H9 (cell line): ENCODE results near the gene GNB1L. TPM values are rescaled to one million over a fixed set of nuclear protein-coding genes. Genes with fewer than 3 reads are reported as not detected.

Experiments used
- DNase-seq: peaks from one replicate; pipeline ENCODE4 v3.0.0-alpha.2; 2017
- H2AFZ ChIP-seq: one replicate; pipeline ENCODE4 v1.6.1; 2013; ENCODE audit warnings: mild to moderate bottlenecking, low read length, control low read depth, moderate library complexity
- H2AK5ac ChIP-seq: 2 replicates; pipeline ENCODE4 v1.6.1; 2013; ENCODE audit warnings: low read length, control low read depth, mixed read lengths; ENCODE audit not compliant: insufficient read length
- H2BK120ac ChIP-seq: one replicate; pipeline ENCODE4 v1.6.1; 2013; ENCODE audit warnings: low read depth, mild to moderate bottlenecking, low read length, control low read depth, inconsistent platforms; ENCODE audit not compliant: poor library complexity, severe bottlenecking
- H2BK12ac ChIP-seq: 2 replicates; pipeline ENCODE4 v1.6.1; 2013; ENCODE audit warnings: low read length, control low read depth, mixed read lengths, low read depth; ENCODE audit not compliant: insufficient read length
- H2BK15ac ChIP-seq: 2 replicates; pipeline ENCODE4 v1.6.1; 2013; ENCODE audit warnings: low read depth, low read length, control low read depth
- H2BK20ac ChIP-seq: one replicate; pipeline ENCODE4 v1.6.1; 2013; ENCODE audit warnings: low read depth, mild to moderate bottlenecking, low read length, control low read depth, inconsistent platforms; ENCODE audit not compliant: poor library complexity, severe bottlenecking
- H2BK5ac ChIP-seq: 2 replicates; pipeline ENCODE4 v1.6.1; 2013; ENCODE audit warnings: low read length, control low read depth, mixed read lengths; ENCODE audit not compliant: insufficient read length
- H3K14ac ChIP-seq: 2 replicates; pipeline ENCODE4 v1.6.1; 2013; ENCODE audit warnings: low read length, control low read depth; ENCODE audit not compliant: insufficient read depth
- H3K18ac ChIP-seq: 2 replicates; pipeline ENCODE4 v1.6.1; 2013; ENCODE audit warnings: low read depth, mild to moderate bottlenecking, mixed read lengths, low read length, control low read depth; ENCODE audit not compliant: insufficient read length
- H3K23ac ChIP-seq: 2 replicates; pipeline ENCODE4 v1.6.1; 2013; ENCODE audit warnings: low read length, control low read depth, mixed read lengths, low read depth; ENCODE audit not compliant: insufficient read length
- H3K23me2 ChIP-seq: 2 replicates; pipeline ENCODE4 v1.6.1; 2013; ENCODE audit warnings: low read depth, mild to moderate bottlenecking, mixed read lengths, low read length, control low read depth; ENCODE audit not compliant: insufficient read length, poor library complexity, severe bottlenecking
- H3K27ac ChIP-seq: 2 replicates; pipeline ENCODE4 v1.5.1; 2013; ENCODE audit warnings: low read length, control low read depth, mixed read lengths, low read depth; ENCODE audit not compliant: insufficient read length
- H3K27me3 ChIP-seq: 2 replicates; pipeline ENCODE4 v1.6.1; 2013; ENCODE audit warnings: low read length, control low read depth, inconsistent platforms; ENCODE audit not compliant: insufficient read depth
- H3K4ac ChIP-seq: 2 replicates; pipeline ENCODE4 v1.6.1; 2013; ENCODE audit warnings: low read depth, mild to moderate bottlenecking, control low read depth, inconsistent platforms, low read length, moderate library complexity
- H3K4me1 ChIP-seq: 2 replicates; pipeline ENCODE4 v1.6.1; 2013; ENCODE audit warnings: low read length, control low read depth, inconsistent platforms; ENCODE audit not compliant: insufficient read depth
- H3K4me2 ChIP-seq: 2 replicates; pipeline ENCODE4 v1.6.1; 2013; ENCODE audit warnings: low read length, control low read depth, mixed read lengths; ENCODE audit not compliant: insufficient read length, insufficient read depth
- H3K56ac ChIP-seq: 2 replicates; pipeline ENCODE4 v1.6.1; 2013; ENCODE audit warnings: low read depth, mild to moderate bottlenecking, mixed read lengths, low read length, control low read depth; ENCODE audit not compliant: insufficient read length
- H3K79me1 ChIP-seq: 2 replicates; pipeline ENCODE4 v1.6.1; 2013; ENCODE audit warnings: low read depth, mild to moderate bottlenecking, moderate library complexity, low read length, control low read depth, inconsistent platforms; ENCODE audit not compliant: insufficient read depth, poor library complexity, severe bottlenecking
- H3K79me2 ChIP-seq: 2 replicates; pipeline ENCODE4 v1.6.1; 2013; ENCODE audit warnings: low read length, control low read depth, inconsistent platforms; ENCODE audit not compliant: insufficient read depth
- H3K9ac ChIP-seq: 2 replicates; pipeline ENCODE4 v1.6.1; 2013; ENCODE audit warnings: low read length, control low read depth, mixed read lengths; ENCODE audit not compliant: insufficient read length; ENCODE audit errors: extremely low read depth
- H3K9me3 ChIP-seq: one replicate; pipeline ENCODE4 v1.6.1; 2013; ENCODE audit warnings: low read depth, low read length, inconsistent platforms; ENCODE audit not compliant: control insufficient read depth
- H3T11ph ChIP-seq: one replicate; pipeline ENCODE4 v1.6.1; 2013; ENCODE audit warnings: mild to moderate bottlenecking, low read length, control low read depth, inconsistent platforms
- H4K20me1 ChIP-seq: one replicate; pipeline ENCODE4 v1.6.1; 2013; ENCODE audit not compliant: control insufficient read depth, insufficient read length, insufficient read depth
- H4K5ac ChIP-seq: 2 replicates; pipeline ENCODE4 v1.6.1; 2013; ENCODE audit warnings: low read depth, mild to moderate bottlenecking, mixed read lengths, low read length, control low read depth; ENCODE audit not compliant: insufficient read length
- H4K8ac ChIP-seq: replicated peaks from 2 replicates; pipeline ENCODE4 v1.6.1; 2013; ENCODE audit warnings: low read length, control low read depth, mixed read lengths, low read depth; ENCODE audit not compliant: insufficient read length
- H4K91ac ChIP-seq: 2 replicates; pipeline ENCODE4 v1.6.1; 2013; ENCODE audit warnings: low read depth, mild to moderate bottlenecking, moderate library complexity, mixed read lengths, low read length, control low read depth; ENCODE audit not compliant: insufficient read length
- H3K27ac Mint-ChIP-seq, 3 experiments: 2 replicates in 2 of 3; 3 replicates in 1 of 3; pipeline ENCODE4 v1.8.0; 2020 to 2021; ENCODE audit warnings: mixed read lengths in 3 of 3, mild to moderate bottlenecking in 1 of 3, moderate library complexity in 1 of 3
- H3K27me3 Mint-ChIP-seq: 2 replicates; pipeline ENCODE4 v1.8.0; 2021; ENCODE audit warnings: low read depth, mild to moderate bottlenecking, moderate library complexity, mixed read lengths
- H3K36me3 Mint-ChIP-seq, 3 experiments: 2 replicates in 2 of 3; 3 replicates in 1 of 3; pipeline ENCODE4 v1.8.0; 2020 to 2021; ENCODE audit warnings: low read depth in 3 of 3, mixed read lengths in 3 of 3; ENCODE audit not compliant: insufficient read depth in 1 of 3
- H3K4me1 Mint-ChIP-seq, 2 experiments: 2 replicates each; pipeline ENCODE4 v1.8.0; 2020; ENCODE audit warnings: mixed read lengths in 2 of 2
- H3K4me3 Mint-ChIP-seq, 2 experiments: 2 replicates in 1 of 2; 3 replicates in 1 of 2; pipeline ENCODE4 v1.8.0; 2020 to 2021; ENCODE audit warnings: mild to moderate bottlenecking in 2 of 2, mixed read lengths in 2 of 2, moderate library complexity in 1 of 2
- H3K9me3 Mint-ChIP-seq, 2 experiments: 2 replicates in 1 of 2; 3 replicates in 1 of 2; pipeline ENCODE4 v1.8.0; 2020; ENCODE audit warnings: mild to moderate bottlenecking in 2 of 2, mixed read lengths in 2 of 2, moderate library complexity in 1 of 2
- CTCF ChIP-seq: fragments of 200-600 bp; sonication (generic); conservative IDR thresholded peaks from 3 replicates; pipeline ENCODE4 v1.8.0; 2021; ENCODE audit warnings: antibody characterized with exemption, mild to moderate bottlenecking
- WGBS: extraction: QIAGEN DNeasy Blood & Tissue Kit; methylation state at CpG from one replicate; pipeline ENCODE4 v1.1.7; 2013; ENCODE audit warnings: missing lambda C conversion rate, low lambda C conversion rate, mixed read lengths; ENCODE audit not compliant: insufficient read length; ENCODE audit errors: extremely low coverage; 5-methylcytosine and 5-hydroxymethylcytosine counted together
- total RNA-seq: library from RNA; stranded (reverse); gene quantifications from 2 replicates; pipeline ENCODE4 v1.2.1, GENCODE V29; 2021

GNB1L gene
- total RNA-seq, 1 experiment from 2014 or later = 22.4 TPM

GRCh38 chr22:19886605-19887255 lies 32.1 kb upstream of the GNB1L start:
- Histone ChIP-seq H2BK20ac (no peak overlapping the region), H4K8ac (no peak overlapping the region), H3K4ac (no peak overlapping the region), H2BK15ac (no peak overlapping the region), H3K27me3 (no peaks in the 10 kb centered on the region; the same call in 1 of the 2 replicates), H4K5ac (no peak overlapping the region), H4K20me1 (no peaks in the 10 kb centered on the region), H3K79me1 (no peaks in the 10 kb centered on the region), H3K4me2 (no peak overlapping the region), H2BK12ac (no peak overlapping the region), H3K18ac (no peak overlapping the region), H4K91ac (no peak overlapping the region), H2AK5ac (no peak overlapping the region), H2BK120ac (no peak overlapping the region), H3T11ph (no peak overlapping the region), H2BK5ac (no peak overlapping the region), H3K23me2 (no peaks in the 10 kb centered on the region), H3K27ac (no peak overlapping the region), H3K4me1 (peaks cover 5% of the 10 kb centered on the region; the same call in 1 of the 2 replicates), H3K79me2 (no peaks in the 10 kb centered on the region), H3K23ac (no peak overlapping the region), H2AFZ (no peak overlapping the region), H3K9ac (no peak overlapping the region), H3K14ac (no peak overlapping the region), H3K9me3 (no peaks in the 10 kb centered on the region), H3K56ac (no peak overlapping the region)
- TF ChIP-seq CTCF = no peak
- no CpG with 5 or more reads among the region's 12 CpGs for WGBS
- no peak overlapping the region for H3K4me3 Mint-ChIP-seq
- no peak overlapping the region; a peak in 2 of 7 replicates for H3K27ac Mint-ChIP-seq
- peaks cover 19 to 22% of the 10 kb centered on the region in 2 experiments for H3K4me1 Mint-ChIP-seq
- H3K27me3 Mint-ChIP-seq = no peaks in the 10 kb centered on the region; the same call in 1 of the 2 replicates
- DNase-seq = no peak
- H3K36me3 Mint-ChIP-seq = no peaks in the 10 kb centered on the region
- no peaks in the 10 kb centered on the region for H3K9me3 Mint-ChIP-seq
